Dermis blood vessel endothelial cell (primary cell): ENCODE data around the gene RYK. TPM values are rescaled to one million over a fixed set of nuclear protein-coding genes. Genes with fewer than 3 reads are reported as not detected.
A peak's percentile ranks its signal among the peaks of the same experiment; 100 is the strongest.

Experiments used
- DNase-seq: peaks from one replicate; pipeline ENCODE4 v3.0.0; 2010
- total RNA-seq: library from RNA; depleted of rRNA; stranded (reverse); fragments of >200 nt; gene quantifications from 2 replicates; pipeline ENCODE4 v1.2.3, GENCODE V29; 2014

The RYK gene
- total RNA-seq, 1 donor from 2014 or later = 103 TPM

DNA sequence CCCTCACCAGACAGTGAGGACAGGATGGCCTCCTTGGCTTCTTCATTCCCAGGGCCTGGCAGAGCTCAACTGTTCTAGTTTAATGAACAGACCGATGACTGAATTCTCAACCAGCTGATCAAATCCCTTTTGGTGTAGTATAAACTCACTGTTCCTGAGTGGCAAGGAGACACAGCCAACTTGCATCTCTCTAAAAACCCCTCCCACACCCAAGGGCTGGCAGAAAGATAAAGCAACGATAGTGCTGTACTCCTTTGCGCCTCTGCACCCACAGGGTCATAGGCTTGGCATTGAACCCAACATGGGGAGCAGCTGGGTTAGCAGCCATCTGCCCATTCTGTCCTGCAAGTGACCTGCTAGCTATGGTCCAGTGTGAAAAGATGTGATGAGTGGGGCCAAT is 103.2 kb downstream of the RYK start:
- no peak for DNase-seq

DNA sequence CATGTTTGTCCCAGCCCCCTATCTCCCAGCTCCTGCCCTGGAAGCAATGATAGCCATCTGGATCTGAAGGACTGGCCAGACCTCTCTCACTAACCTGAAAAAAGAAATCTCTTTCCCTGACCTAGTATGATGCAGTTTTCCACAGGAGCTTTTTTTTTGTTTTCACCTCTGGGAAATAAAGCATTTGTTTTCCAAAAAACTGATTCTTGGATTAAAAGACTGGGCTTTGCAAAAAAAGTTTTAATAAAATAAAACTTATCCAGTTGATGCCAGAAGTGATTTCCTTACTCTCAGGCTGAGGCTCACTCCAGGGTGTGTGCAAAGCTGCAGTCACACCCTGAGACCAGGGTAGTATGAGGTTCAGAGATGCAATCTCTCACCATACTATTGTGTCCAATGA is 104.0 kb downstream of the RYK start:
- DNase-seq = no peak

DNA sequence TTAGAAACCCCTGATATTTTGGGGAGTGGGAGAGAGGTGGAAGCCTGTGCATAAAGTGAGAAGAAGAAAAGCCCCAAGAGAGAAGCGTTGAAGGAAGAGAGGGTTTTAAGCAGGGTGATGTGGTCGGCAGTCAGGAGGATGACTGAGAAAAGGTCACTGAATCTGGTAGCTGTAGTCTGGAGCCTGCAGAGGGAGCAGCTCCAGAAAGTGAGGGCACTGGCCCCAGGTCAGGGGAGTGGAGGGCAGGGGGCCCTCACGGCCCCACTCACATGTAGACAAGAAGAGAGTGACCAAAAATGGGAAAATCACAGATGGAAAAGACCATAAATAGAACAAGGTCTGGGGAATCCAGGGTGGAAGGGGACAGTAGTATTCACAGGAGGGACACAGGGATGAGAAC is 105.5 kb downstream of the RYK start:
- DNase-seq = no peak

DNA sequence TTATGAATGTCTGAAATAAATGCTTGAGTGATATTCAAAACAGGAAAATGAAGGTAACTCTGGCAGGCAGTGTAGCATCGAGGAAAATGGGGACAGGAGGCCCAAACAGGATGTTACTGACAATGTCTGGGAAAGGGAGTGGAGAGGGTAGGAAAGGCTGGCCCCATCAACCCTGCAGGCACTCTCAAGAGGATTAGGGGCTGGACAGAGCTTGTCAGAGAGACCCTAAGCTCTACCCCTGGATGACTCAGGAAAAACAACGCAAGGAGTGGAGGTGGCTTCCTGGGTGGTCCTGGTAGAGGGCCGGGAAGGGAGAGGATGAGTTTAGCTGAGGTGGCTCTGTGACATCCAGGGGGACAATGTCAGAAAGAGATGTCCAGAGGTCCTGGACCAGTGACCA is 106.0 kb downstream of the RYK start:
- peak; percentile 11 for DNase-seq

DNA sequence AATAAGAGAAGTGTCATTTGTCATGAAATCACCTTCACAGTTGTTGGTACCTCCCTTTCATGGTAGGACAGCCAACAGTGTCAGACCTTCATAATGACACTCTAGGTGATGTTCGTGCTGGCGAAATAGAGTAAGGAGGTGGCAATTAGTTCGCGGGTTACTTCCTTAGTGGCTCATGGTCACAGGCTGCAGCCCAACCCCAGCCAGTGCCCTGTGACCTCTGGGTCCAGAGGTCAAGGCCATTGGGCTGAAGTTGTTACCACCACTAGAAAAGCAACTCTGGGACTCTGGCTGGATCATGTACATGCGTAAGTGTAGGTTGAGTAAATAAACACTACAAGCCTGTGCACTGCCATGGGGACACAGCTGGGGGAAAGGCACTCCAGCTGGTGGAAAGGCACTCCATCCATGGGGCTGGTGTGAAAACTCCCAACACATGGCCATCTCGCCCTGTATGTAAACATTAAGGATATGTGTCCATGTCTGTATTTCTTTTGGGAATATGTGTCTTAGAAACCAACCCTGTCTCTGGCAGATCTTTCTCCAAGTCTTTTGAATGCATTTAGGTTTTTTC is 106.7 kb downstream of the RYK start:
- DNase-seq = peak; percentile 34

DNA sequence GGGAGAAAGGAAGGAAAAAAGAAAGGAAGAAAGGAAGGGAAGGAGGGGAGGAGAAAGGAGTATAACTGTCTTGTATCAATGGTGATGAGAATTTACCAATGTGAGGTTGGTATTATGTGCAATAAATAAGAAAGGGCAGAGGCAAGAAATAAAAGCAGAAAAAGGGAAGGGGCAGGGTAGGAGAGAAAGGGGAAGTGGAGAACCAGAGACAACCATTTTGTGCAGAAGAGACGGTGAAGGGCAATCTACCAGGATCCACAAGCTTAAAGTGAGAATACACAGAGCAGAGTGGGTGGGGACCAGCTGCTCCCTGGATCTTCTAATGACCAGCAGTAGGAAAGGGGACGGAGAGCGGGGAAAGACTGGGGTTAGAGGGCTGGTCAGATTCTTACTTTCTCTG is 114.1 kb downstream of the RYK start:
- no peak for DNase-seq

DNA sequence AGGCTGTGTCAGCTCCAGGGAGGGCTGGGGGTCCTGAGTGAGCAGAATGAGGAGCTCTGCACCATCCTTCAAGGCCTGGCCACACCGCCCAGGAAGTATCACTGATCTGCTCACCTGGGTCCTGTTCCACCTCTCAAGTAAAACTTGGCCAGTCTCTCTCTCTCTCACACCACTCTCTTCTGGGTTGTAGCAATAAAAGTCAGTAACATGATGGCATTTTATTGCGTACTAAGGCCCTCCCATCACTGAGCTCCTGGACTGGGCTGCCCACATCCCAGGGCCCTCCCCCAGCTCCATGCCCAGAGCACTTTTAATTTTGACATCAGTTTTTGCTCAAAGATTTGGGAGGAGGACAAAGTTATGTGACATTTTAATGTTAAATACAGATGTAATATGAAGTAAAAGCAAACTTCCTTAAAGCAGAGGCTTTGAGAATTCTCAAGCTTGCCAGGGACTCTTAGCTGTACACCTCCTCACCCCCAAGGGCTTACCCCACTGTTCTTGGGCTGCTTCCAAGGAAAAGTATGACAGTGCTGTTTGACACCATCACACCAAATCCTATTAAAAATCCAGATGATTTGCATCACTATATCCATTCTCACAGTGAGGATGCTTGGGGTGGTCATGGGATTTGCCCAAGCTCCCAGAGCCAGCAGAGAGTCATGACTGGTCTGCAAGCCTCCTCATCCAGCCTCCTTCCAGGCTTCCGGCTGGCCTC is 115.8 kb downstream of the RYK start:
- DNase-seq = no peak

DNA sequence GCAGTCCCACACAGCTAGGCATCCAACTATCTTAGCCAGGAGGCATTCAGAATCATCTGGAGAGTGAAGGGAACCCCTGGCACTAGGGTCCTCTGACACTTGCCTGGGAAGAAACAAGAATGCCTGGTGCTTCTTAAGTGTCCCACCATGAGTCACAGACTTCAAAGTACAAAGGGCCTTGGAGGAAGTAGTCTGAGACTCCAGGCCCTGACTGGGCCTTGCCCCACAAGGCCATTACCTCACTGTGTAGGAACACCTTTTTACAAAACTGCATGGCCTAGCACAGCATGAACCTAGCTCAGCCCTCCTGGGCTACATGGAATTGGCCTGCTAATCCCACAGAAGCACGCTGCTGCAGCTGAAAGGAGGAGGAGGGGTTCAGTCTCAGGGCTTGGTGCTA is 116.4 kb downstream of the RYK start:
- DNase-seq = no peak

DNA sequence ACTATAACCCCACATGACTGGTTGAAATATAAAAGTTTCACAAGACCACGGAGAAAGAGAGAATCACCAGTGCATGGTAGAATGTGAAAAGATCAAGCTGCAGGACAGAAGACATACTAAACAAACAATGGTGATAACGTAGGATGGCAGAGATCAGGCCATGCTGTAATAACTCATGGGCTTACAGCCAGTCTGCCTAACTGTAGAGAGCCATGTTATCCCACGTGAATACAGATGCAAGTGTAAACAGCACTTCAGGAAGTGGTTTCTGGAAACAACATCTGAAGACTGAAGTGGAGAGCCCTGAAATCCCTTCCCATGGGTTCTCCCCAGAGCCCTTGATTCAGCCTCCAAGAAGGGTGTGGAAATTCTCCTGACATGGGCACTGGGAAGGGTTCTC is 117.7 kb downstream of the RYK start:
- DNase-seq = no peak

DNA sequence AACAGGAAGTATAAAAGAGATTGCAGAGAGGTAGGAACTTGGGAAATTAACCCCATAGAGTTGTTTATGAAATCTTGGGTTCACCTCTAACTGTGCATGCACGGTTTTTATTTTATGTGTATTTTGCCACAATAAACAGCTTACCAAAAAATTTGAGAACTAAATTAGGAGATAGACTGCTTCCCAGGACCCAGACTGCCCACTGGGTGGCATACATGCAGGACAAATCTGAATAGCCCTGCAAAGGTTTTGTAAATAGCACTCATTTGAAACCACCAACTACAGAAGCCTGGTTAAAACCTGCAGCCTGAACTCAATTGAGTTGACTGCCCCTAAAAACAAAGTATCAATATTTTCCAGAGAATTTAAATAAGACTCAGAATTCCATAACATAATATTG is 124.5 kb downstream of the RYK start:
- peak; percentile 30 for DNase-seq

DNA sequence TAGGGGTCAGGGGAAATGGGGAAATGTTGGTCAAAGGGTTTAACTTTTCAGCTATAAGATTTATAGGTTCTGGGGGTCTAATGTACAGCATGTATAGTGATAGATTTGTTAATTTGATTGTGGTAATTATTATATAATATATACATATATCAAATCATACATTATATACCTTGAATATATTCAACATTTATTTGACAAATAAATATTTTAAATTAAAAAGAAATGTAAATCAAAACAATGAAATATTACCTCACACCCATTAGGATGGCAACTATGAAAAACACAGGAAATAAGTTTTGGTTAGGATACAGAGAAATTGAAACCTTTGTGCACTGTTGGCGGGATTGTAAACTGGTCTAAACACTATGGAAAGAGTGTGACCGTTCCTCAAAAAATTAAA is 135.9 kb downstream of the RYK start:
- DNase-seq = no peak

DNA sequence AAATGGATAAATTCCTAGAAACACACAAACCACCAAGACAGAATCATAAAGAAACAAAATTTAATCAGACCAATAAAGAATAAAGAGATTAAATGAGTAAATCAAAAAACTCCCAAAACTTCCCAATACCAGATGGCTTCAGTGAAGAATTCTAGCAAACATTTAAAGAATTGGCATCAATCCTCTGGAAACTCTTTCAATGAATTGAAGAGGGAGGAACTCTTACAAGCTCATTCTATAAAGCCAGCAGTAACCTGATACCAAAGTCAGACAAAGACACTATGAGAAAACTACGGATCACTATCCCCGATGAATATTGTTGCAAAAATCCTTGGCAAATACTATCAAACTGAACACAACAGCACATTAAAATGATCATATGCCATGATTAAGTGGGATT is 139.0 kb downstream of the RYK start:
- no peak for DNase-seq

DNA sequence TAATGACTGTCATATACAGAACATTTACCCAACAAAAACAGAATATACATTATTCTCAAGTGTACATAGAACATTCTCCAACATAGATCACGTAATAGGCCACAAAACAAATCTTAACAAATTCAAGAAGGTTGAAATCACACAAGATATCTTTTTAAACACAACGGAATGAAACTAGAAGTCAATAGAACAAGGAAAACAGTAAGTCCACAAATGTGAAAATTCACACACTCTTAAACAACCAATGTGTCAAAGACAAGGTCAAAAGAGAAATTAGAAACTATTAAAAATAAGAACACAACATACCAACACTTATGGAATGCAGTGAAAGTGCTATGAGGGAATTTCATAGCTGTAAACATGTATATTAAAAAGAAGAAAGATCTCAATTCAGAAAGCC is 139.7 kb downstream of the RYK start:
- no peak for DNase-seq

Other genes starting within 250 kb of the RYK start
- gene SLCO2A1, start 220.9 kb downstream of the RYK start, total RNA-seq = 4.9 and 10.7 TPM in 2 replicates
- 104 and 130 TPM in 2 replicates for gene AMOTL2, start 123.6 kb upstream of the RYK start, total RNA-seq
- 80.8 and 87.0 TPM in 2 replicates for gene ANAPC13, start 235.1 kb upstream of the RYK start, total RNA-seq
- 14.0 and 17.5 TPM in 2 replicates for gene CEP63, start 235.2 kb upstream of the RYK start, total RNA-seq